ENCODE data around the gene MYL10.

DNA sequence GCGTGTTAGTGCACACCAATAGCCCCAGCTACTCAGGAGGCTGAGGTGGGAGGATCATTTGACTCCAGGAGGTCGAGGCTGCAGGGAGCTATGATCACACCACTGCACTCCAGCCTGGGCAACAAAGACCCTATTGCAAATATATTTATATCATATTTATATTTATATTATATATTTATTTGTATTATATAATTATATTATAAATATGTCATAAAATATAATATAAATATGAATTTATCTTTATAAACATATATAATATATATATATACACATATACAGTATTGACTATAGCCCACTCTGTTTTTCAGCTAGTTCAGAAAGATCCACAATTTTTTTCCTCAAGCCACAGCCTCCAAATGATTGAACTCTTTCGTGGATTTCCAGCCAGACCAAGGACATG, 45.3 kb upstream of the MYL10 start:
- TF ChIP-seq EZH2 (IDR thresholded peaks at IDR 0.05; ENCODE audit: low read depth), result no peak
- TF ChIP-seq, protein P1, sequence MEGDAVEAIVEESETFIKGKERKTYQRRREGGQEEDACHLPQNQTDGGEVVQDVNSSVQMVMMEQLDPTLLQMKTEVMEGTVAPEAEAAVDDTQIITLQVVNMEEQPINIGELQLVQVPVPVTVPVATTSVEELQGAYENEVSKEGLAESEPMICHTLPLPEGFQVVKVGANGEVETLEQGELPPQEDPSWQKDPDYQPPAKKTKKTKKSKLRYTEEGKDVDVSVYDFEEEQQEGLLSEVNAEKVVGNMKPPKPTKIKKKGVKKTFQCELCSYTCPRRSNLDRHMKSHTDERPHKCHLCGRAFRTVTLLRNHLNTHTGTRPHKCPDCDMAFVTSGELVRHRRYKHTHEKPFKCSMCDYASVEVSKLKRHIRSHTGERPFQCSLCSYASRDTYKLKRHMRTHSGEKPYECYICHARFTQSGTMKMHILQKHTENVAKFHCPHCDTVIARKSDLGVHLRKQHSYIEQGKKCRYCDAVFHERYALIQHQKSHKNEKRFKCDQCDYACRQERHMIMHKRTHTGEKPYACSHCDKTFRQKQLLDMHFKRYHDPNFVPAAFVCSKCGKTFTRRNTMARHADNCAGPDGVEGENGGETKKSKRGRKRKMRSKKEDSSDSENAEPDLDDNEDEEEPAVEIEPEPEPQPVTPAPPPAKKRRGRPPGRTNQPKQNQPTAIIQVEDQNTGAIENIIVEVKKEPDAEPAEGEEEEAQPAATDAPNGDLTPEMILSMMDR (conservative IDR thresholded peaks at IDR 0.05), result no peak
